GM13977 (cell line): ENCODE results near the gene FBXL7.

ENCODE experiments used
- DNase-seq: peaks from one replicate; pipeline ENCODE4 v3.0.0; 2012; ENCODE audit warnings: low spot score
- CTCF ChIP-seq: IDR thresholded peaks from 2 replicates; pipeline ENCODE4 v1.5.1; 2012; ENCODE audit warnings: mild to moderate bottlenecking, control low read depth; ENCODE audit not compliant: insufficient read depth; ENCODE audit errors: extremely low read depth, missing control alignments
- in situ Hi-C: fragments of 300-500 bp; cut with MboI; formaldehyde crosslinking; loops from one replicate; pipeline ENCODE4 v1.12.0; 2022; ENCODE audit warnings: low sequenced_read_pairs, low pct_unique_long_range_greater_than_20kb, mixed read lengths, inconsistent platforms; ENCODE audit not compliant: unreplicated experiment

The FBXL7 gene

GRCh38 chr5:15566306-15566705 lies 66.3 kb downstream of the FBXL7 start:
- no peak for DNase-seq
- no peak for TF ChIP-seq CTCF
- in situ Hi-C loops, result no loop called here

DNA sequence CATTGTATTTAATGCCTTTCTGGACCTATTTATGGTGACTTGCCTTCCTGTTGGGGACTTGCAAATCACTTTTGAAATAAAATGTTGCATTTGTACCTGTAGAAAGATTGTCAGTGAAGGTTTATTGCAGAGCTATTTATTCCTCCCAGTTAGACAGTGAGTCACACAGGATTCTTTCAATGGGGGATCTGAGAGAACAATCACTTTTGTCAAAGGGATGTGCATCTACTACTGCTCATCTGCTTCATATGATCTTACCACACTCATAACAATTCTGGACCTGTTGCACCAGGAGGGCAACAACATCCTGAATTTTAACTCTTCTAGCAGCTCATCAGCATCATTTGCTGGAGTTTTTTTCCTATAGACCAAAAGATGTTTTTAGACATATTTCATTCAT lies 66.8 kb downstream of the FBXL7 start:
- TF ChIP-seq CTCF, result no peak
- in situ Hi-C loops, result no loop called here
- DNase-seq, result no peak

DNA sequence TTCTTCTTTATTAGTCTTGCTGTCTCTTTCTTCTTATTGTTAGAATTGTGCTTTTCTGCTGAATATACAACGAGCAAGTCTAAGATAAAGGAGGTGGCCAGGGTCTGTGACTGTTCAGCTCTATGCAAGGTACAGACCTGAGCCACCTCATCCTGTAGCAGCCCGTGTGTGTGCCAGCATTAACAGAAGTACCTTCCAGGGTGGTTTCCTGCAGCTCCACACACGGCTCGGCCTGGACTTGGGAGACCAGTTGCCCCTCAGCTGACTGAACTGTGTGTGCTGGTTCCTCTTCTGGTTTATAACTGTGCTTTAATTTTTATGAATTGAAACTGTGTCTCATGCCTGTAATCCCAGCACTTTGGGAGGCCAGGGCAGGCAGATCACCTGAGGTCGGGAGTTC lies 70.5 kb downstream of the FBXL7 start:
- no peak for DNase-seq
- in situ Hi-C loops, result no loop called here
- no peak for TF ChIP-seq CTCF

DNA sequence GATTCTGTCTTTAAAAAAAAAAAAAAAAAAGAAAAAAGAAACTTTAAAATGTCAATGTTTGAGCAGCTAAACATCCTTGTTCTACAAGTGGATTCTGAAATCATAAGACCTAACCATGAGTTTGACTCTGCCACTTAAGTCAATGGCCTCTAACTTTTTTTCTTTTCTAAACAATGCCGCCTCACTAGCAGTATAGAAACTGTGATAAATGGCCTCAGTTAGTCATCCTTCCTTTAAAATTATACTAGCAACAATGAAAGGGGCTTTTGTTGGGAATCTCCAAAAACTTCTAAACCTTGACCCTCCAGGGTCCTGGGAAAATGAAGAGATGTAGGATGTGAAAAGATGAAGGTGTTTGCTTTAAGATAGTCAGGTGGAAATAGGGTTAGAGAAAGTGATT lies 71.1 kb downstream of the FBXL7 start:
- in situ Hi-C loops, result no loop called here
- DNase-seq, result no peak
- TF ChIP-seq CTCF, result no peak

DNA sequence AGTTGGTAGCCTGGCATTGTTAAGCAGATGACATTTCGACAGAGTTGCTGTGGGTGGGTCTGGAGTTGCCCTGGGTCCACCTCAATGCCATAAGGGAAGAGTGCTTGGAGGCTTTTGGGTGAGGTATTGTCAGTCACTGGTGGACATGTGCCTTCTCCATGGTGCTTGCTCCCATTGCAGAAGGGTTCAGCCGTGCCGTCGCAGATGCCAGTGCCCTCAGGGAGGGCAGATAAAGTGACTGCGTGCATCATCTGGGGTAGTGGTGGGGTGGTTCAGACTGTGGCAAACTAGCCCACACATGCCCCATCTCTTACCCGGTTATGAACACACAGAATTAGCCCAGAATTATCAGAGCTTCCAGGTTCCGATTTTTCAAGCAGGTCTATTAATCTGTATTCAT lies 71.6 kb downstream of the FBXL7 start:
- no peak for TF ChIP-seq CTCF
- in situ Hi-C loops, result no loop called here
- DNase-seq, result no peak

DNA sequence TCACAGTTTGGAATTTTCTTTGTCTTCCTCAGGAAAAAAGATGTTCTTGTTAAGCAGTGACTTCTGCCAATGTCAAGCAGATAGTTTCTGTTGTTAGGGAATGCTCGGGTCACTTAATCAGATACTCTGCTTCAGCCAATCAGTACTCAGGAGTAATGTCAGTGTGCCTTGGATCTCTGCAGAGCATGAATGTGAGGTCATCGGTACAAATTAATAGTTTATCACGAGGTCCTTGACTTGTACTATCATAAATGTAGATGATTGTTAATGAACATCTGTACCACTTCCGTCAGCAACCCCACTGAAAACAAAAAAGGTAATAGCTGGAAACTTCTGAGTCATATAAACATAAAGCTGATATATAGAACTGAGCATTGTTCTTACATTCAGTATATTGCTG lies 73.6 kb downstream of the FBXL7 start:
- in situ Hi-C loops, result no loop called here
- no peak for TF ChIP-seq CTCF
- no peak for DNase-seq

- in situ Hi-C loops, result no loop called here
- DNase-seq, result no peak
- no peak for TF ChIP-seq CTCF
These were observed 74.1 kb downstream of the FBXL7 start for GRCh38 chr5:15574128-15574527.
